ENCODE results near the gene PKN1.
A peak's percentile ranks its signal among the peaks of the same experiment; 100 is the strongest.

GRCh38 chr19:14517840-14518505 lies 84.9 kb downstream of the PKN1 start, which contains the start of gene DNAJB1:
- TF ChIP-seq CTCF (IDR thresholded peaks at IDR 0.05), result peak in 1 of 3 experiments; percentile 23
- peak; percentile 94 for TF ChIP-seq POLR2A (IDR thresholded peaks at IDR 0.05)
